Prostate gland (tissue), 2 donors: ENCODE measurements around the gene P2RY8.

Source experiments
- POLR2A ChIP-seq: fragments of 450-650 bp; IDR thresholded peaks from one replicate; pipeline ENCODE4 v1.6.1; 2016; ENCODE audit warnings: antibody characterized with exemption, mild to moderate bottlenecking
- TF ChIP-seq, protein P1 (sequence below), 4 experiments: fragments of 200-600 bp in 2 of 4; fragments of 450-650 bp in 2 of 4; sonication (generic) in 2 of 4; IDR thresholded peaks; 1 replicate in 3 of 4; 2 replicates in 1 of 4; pipeline ENCODE4 v1.5.1; 2016 to 2019; ENCODE audit warnings: antibody characterized with exemption in 4 of 4, mild to moderate bottlenecking in 2 of 4, moderate library complexity in 2 of 4

DNA sequence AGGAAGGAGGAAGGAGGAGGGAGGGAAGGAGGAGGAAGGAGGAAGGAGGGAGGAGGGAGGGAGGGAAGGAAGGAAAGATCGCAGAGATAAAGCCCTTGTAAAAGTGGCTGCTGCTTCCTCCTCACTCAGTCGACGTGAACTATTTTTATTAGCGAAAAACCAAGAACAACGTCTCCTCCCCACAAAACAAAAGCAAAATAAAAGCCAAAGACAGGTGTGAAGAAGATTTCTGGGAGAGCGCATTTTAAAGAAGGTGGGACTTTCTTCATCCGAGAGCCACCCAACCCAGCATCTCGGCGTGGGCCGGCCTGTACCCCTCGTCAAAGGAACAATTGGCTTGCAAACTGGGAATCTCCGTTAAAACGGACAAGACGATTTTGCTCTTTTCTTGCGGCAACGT lies 43.6 kb downstream of the P2RY8 start:
- TF ChIP-seq, protein P1, sequence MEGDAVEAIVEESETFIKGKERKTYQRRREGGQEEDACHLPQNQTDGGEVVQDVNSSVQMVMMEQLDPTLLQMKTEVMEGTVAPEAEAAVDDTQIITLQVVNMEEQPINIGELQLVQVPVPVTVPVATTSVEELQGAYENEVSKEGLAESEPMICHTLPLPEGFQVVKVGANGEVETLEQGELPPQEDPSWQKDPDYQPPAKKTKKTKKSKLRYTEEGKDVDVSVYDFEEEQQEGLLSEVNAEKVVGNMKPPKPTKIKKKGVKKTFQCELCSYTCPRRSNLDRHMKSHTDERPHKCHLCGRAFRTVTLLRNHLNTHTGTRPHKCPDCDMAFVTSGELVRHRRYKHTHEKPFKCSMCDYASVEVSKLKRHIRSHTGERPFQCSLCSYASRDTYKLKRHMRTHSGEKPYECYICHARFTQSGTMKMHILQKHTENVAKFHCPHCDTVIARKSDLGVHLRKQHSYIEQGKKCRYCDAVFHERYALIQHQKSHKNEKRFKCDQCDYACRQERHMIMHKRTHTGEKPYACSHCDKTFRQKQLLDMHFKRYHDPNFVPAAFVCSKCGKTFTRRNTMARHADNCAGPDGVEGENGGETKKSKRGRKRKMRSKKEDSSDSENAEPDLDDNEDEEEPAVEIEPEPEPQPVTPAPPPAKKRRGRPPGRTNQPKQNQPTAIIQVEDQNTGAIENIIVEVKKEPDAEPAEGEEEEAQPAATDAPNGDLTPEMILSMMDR (IDR thresholded peaks at IDR 0.05) = no peak
- no peak for TF ChIP-seq POLR2A
